GM19452 (cell line): ENCODE results near the gene ADD1.

Experiments
- ATAC-seq: cut with Tn5 transposase; IDR thresholded peaks from one replicate; pipeline ENCODE4 v1.9.1; 2021; ENCODE audit not compliant: unreplicated experiment

Gene ADD1

GRCh38 chr4:2858451-2859217 is 15.0 kb downstream of the ADD1 start:
- no peak for ATAC-seq

- no peak for ATAC-seq
Observed at GRCh38 chr4:2859514-2859913, 15.9 kb downstream of the ADD1 start.

DNA sequence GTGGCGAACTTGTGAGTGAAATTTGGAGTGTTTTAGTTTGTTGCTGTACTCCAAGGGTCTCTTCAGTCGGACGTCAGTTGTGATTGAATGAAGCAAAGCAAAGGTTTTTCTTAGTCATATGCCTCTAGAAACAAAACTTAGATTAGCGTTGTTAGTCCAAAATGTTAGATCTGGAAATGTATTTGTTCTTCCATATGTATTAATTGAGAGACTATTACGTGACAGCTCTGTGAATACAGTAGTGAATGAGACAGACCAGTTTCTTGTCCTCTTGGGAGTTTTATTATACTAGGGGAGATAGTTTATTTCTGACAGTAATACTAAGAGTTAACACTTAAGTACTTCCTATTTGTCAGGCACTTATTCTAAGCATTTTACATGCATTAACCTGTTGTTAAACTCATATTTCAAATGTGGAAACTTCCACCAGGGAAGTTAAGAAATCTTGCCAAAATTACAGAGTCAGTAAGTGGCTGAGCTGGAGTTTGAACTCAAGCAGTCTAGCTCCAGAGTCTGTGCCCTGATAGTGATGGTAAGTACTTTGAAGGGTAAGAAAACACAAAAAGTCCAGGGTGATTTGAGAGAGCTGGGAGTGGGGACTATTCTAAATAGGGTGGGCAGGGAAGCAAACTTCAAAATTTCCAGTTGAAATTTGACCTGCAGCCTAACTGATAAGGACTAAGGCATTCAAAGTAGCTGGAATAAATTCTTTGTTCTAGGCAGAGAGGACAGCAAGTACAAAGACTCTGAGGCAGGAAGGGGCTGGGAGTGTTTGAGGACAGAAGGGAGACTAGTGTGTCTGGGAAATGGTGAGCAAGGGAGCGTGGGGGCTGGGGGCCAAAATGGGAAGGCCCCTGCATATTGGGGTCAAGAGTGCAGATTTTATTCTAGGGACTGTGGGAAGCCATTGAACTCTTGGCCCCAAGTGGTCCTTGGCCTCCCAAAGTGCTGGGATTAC is 17.0 kb downstream of the ADD1 start:
- ATAC-seq: no peak

- no peak for ATAC-seq
Observed at GRCh38 chr4:2861631-2862436, 18.2 kb downstream of the ADD1 start.

DNA sequence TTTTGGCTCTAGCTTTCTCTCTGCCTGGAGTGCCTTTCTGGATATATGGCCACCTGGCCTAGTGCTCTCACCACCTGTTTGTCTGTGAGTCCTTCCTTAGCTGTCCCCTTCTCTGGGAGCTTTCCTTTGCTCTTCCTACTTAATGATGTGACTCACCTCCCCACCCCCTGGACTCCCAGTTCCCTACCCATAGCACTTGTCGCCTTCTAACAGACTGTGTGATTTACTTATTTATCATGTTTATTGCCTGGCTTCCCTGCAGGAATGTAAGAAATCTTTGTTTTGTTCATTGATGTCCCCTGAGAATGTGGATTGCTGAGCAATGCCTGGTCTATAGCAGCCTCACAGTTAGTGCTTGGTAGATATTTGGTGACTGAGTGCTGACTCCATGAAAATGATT is 18.9 kb downstream of the ADD1 start:
- no peak for ATAC-seq

- ATAC-seq: no peak
Observed at GRCh38 chr4:2863649-2864048, 20.0 kb downstream of the ADD1 start.

DNA sequence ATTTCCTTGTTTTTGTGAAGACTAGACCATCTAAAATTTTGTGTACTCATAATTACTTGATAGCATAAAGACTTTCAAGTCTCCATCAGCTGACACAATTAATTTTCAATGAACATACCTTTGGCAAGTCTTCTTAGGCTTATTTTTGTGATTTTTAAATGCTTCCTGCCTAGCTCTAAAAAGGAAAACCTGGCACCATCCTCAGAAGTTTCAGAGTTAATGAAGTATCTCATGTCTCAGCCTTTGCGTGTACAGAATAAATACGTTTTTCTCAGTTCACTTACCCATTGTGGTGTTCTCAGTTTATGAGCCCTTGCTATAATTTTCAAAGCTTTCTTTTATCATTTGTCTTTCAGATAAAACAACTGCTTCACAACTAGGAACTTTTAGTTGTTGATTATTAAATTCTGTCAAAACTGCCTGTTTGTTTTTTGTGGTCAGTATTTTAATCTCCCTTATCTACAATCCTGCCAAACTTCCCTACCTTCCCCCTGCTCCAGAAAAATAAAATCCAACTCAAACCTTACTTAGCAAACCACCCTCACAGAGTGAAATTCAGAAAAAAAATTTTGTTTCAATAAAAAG is 21.6 kb downstream of the ADD1 start:
- no peak for ATAC-seq

DNA sequence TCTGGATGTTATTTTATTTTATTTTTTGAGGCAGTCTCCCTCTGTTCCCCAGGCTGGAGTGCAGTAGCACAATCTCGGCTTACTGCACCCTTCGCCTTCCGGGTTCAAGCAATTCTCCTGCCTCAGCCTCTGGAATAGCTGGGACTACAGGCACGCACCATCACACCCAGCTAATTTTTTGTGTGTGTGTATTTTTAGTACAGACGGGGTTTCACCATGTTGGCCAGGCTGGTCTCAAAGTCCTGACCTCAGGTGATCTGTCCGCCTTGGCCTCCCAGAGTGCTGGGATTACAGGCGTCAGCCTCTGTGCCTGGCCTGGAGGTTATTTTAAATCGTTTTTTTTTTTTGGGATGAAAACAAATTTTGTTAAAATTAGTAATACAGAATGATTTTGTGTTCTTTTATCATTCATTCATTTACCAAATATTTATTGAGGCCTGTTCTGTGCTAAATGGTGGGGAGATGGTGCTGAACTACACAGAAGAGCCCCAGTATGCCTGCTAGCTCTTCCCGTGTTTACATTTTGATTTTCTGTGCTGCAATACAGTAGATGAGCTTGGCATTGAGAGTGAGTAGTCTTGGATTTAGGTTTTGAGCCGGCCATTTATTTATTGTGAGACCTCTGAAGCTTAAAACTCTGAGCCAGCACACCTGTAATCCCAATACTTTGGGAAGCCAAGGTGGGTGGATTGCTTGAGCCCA is 22.7 kb downstream of the ADD1 start:
- no peak for ATAC-seq

- ATAC-seq: no peak
Observed at GRCh38 chr4:2866891-2867290, 23.2 kb downstream of the ADD1 start.

GRCh38 chr4:2867758-2868491 is 24.3 kb downstream of the ADD1 start:
- no peak for ATAC-seq

- ATAC-seq: no peak
Observed at GRCh38 chr4:2868877-2869487, 25.3 kb downstream of the ADD1 start.

DNA sequence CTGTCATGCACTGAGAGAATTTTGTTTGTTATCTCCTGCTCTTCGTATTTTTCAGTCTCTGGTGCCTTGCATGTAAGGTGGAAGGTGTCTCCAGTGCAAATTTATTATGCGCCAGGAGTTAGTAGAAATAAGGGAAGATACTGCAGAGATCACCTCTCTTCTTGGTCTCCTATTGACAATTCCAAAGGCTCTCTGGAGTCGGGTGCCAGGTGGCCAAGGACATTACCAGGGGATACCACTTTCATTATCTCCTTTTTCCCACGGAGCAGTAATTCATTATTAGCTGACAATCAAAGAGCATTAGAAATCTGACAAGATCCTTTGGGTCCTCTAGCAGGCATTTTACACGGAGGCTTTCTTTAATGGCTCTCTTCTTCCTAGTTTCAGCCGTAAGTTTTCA is 26.0 kb downstream of the ADD1 start:
- no peak for ATAC-seq

GRCh38 chr4:2870082-2870481 is 26.4 kb downstream of the ADD1 start:
- no peak for ATAC-seq

DNA sequence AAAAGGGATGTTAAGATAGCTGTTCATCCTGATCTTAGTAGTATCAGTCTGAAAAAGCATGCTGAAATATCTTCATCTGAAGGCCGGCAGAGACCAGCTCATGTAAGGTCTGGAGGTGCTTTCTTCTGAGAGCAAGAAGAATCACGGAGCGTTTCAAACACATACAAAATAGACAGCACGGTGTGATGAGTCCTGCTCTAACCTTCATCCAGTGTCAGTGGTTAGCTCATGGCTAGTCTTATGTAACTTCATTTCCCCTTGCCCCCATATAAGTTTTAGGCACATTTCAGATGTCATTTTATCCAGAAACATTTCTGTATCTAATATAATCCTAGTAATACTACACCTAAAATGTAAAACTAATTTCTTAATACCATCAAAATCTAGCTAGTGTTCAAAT is 27.8 kb downstream of the ADD1 start:
- no peak for ATAC-seq

GRCh38 chr4:2871911-2872310 is 28.3 kb downstream of the ADD1 start:
- no peak for ATAC-seq

GRCh38 chr4:2873329-2873728 is 29.7 kb downstream of the ADD1 start:
- ATAC-seq: no peak

GRCh38 chr4:2874861-2875260 is 31.2 kb downstream of the ADD1 start:
- no peak for ATAC-seq

DNA sequence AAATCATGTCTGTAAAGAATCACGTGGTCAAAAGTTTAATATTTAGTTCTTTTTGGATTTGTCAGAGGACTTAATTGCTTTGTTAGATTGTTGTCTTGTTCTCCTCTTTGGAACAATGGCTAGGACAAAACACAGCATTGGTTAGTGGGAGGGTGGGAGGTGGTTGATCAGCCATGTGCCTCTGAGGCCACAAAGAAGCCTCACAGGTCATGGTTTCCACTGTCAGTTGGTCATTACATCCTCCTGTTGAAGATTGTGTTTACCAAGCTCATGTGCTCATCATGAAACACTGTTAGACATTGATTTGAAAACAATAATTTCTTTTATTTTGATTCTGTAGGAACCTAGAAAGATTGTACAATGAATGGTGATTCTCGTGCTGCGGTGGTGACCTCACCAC is 31.9 kb downstream of the ADD1 start:
- no peak for ATAC-seq

DNA sequence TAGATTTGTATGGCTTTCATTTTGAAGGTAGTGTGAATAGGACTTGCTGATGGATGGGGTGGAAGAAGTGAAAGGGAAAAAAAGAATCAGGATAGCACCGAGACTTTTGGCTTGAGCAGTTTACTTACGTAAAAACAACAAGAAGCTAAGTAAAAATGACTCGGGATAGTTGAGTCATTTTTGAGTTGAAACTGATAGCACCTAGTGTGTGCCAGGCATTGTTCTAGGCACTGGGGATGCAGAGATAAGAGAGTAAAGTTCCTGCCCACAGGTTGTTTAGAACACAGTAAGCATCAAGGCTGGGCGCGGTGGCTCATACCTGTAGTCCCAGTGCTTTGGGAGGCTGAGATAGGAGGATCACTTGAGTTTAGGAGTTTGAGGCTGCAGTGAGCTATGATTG is 34.7 kb downstream of the ADD1 start:
- no peak for ATAC-seq
